NCI-H187 treated with DMSO at 0.1 percent for 48 hours (cell line): ENCODE data around the gene GDF3.
"Not testable (repeated sequence)": the region's sequence is repeated elsewhere in the genome, so short reads cannot be mapped to it uniquely, and the experiment has no call there.

Experiments
- DNase-seq: peaks from one replicate; lab custom pipeline; 2025; lab: John Stamatoyannopoulos, UW

The GDF3 gene

DNA sequence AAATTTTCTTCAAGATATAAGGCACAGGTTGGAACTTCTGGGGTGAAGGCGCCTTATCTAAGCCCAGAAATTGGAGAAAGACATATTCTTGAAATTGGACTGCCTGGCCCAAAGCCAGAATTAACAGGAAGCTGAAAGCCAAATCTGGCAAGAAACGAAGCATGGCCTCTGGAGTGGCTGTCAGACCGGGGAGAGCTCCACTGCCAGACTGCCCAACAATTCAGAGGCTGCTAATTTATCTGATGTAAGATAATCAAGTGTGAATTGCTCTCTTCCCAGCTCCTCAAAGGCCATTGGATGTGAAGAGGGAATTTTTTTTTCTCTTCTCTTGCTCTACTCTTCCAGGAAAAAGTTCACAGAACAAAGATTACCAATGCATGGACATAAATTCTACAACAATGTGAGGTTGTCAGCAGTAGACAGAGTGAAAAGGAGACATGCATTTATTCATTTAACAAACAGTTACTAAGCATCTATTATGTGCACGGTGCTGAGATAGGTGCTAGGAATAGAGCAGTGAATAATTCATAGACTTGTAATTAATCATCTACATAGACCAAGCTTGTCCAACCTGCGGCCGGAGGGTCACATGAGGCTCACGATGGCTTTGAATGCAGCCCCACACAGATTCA is at the start of gene GDF3:
Gene GDF3 (minus strand): TSS at position 210 of the 632 bp plus-strand sequence. CDS start 47 bp downstream, at position 163.
- no peak for DNase-seq

DNA sequence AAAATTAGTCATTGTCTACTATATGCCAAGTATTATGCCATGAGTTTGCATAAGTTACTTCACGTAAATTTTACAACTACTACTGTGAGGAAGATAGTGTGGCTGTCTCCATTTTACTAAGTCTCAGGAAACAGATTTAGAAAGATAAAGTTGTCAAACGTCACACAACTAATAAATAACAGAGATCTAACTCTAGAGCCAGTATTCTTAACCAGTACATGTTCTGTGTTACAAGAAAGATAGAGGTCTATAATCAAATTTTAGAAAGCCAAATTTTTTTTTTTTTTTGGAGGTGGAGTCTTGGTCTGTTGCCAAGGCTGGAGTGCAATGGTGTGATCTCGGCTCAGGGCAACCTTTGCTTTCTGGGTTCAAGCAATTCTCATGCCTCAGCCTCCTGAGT is 37.4 kb upstream of the GDF3 start:
- DNase-seq: no peak

DNA sequence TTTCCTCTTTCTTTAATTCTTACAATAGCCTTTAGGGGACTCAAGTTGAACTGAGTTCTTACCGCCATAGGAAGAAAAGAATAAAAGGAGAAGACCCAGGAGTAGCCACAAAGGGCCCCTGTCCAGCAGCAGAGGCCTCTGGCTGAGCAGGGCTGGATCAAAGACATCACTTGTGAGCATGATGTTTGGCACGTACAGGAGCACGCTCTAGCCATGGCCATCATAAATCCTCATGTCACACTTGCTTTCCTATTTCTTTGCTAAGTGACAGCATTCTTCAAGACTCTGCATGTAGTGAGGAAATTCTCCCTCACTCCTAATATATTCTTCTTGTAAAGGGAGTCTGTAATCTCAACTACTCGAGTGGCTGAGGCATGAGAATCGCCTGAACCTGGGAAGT is 35.9 kb upstream of the GDF3 start:
- no peak for DNase-seq

DNA sequence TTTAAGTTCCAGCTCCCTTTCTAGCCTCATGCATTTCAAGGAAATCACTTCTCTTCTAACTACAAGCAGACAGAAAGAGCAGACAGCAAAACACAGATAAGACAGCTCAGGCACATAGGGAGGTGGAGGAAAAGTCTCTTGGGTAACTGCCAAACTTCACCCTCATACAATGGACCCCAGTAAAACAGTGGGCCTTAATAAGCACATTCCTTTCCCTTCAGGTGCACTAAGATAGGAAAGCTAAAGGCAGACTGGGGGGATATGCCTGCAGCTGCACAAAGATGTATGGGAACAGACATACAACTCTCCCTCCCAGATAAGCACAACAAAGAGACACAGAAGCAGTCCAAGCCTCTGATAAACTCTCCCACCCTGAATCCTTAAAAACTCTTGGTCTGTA is 35.4 kb upstream of the GDF3 start:
- not testable (repeated sequence) for DNase-seq

DNA sequence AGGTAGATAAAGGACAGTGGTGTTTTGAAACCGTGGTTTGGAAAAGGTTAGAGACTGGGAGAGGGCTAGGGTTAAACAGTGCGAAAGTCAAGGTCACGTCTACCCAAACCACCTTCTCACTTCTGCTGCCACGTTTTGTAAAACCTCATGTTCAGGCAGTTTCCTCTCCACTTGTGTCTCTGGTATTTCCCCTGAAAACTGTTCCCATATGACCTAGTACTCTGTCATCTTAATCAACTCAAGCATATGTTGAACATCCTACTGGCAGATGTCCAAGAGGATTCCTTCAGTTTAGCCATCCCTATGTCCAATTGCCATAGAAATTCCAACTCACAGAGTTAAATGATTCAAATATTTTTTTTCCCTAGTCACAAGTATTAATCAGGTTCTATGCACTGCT is 34.2 kb upstream of the GDF3 start:
- no peak for DNase-seq

DNA sequence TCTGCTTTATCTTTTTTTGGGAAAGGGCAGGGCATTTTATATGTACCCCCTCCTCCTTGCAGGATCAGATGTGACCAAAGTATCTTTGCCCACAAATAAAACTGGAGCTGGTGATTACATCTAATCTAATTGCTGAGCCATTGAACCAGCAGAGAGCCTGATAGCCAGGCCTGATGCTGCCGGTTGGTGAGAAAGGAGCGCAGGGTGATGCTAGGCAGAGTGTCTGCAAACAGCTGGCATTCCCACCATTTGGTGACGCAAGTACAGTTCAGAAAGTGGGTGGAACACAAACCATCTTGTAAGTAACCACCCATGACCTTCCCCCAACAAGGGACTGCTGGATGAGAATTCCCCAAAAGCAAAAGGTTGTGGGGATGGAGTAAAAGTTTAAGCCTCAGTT is 28.4 kb upstream of the GDF3 start:
- no peak for DNase-seq

DNA sequence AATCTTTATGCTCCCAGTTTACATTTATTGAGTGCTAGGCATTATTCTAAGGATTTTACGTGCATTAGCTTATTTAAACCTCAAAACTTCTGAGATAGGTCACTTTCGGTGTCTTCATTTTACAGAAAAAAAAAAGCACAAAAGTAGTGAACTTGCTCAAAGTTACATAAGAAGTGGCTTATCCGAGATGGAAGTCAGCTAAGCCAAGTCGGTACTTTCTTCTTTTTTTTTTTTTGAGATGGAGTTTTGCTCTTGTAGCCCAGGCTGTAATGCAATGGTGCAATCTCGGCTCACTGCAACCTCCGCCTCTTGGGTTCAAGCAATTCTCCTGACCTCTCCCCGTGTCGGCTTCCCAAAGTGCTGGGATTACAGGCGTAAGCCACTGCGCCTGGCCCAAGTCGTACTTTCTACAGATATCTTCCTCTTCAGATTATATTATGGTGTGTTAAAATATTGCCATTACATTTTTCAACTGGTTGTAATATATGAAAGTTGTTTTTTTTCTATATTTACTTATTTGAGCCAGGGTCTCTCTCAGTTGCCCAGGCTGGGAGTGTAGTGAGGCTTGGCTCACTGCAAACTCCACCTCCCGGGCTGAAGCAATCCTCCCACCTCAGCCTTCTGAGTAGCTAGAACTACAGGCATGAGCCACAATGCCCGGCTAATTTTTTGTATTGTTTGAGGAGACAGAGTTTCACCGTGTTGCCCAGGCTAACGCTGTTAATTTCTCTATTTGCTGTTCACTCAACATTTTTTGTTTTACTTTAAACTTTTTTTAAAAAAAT is 24.6 kb upstream of the GDF3 start:
- DNase-seq: no peak

DNA sequence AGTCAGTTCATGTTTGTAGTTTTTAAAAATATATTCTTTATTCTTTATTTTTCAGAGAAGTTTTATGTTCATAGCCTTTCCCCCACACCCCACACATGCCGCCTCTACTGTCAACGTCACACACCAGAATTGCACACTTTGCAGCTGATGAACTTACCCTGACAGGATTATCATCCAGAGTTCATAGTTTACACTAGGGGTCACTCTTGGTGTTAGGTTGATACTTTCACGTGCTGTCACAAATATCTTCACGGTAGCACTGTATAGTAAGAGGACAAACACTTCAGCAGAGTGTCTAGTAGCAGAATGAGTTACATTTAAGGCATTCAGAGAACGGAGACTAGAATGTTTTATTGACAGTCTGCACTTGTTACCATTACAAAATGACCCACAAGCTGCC is 20.8 kb upstream of the GDF3 start:
- DNase-seq: no peak

DNA sequence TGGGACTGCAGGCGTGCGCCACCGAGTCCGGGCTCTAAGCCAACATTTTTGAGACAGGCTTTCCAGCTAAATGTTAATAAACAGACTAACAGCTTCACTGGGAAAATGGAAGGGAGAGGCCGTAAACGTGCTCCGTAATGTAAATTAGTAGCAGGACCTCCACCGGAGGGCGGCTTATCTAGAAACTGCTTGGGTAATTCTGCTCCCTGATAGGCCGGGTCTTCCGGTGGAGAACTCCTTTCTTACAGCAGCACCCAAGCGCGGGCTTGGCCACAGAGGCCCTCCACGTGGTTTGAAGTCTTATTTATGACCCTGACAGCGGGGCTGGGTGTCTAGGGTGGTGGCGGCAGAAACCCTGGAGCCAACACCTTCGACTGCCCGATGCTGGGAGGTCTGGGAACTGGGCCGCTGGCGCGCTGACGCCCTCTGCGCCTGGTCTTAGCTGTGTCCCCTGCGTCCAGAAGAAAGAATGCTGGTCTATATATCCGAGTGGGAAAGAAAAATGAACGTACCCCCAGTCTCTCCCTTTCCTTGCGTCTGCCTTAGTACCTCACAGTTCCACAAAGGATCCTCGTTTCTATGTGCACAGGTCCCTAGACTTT is 17.4 kb upstream of the GDF3 start:
- no peak for DNase-seq

DNA sequence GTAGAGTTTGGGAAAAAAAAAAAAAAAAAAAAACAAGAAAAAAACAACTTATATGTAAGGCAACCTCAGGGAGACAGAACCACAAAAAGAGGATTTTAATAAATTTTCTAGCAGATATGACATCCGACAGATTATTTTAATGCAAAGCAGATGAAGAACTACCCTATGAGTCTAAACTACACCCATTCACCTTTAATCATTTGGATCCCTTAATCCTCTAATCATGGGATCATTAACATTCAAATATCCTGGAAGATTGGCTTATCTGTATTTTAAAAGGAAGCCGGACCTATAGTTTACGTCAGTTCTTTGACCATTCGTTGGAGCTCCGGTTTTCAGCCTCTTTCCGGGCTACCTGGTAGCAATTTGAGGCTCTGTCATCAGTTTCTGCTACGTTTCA is 15.6 kb upstream of the GDF3 start, which contains the start of gene DPPA3:
Gene DPPA3 (plus strand): TSS at position 301 of the 400 bp plus-strand sequence. CDS start 138 bp downstream, outside the sequence.
- no peak for DNase-seq

DNA sequence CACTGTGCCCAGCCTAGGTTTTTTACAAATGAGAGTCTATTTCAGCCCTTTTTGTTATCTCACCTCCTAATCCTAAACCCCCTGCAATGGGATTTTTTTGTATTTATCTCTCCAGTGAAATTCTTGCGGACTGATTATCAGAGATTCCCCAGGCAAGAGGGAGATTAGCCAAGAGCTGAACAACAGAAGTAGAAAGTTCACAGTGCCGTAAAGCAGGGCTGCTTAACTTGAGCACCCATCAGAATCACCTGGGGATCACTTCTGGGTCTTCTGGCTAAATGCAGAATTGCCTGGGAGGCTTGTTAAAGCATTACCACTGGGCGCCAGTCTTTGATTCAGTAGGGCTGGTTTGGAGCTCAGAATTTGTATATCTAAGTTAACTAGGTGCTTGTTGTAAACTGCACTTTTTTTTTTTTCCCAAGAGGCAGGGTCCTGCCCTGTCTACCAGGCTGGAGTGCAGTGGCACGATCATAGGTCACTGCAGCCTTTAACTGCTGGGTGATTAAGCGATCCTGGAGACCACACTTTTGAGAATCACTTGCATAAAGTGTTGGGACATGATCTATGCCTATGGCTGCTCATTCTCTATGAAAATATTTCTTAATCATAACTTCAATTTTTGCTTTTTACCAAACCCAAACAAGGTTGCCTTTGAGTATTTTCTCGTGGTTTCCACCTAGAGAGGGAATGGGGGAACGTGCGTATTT is 14.5 kb upstream of the GDF3 start:
- no peak for DNase-seq

DNA sequence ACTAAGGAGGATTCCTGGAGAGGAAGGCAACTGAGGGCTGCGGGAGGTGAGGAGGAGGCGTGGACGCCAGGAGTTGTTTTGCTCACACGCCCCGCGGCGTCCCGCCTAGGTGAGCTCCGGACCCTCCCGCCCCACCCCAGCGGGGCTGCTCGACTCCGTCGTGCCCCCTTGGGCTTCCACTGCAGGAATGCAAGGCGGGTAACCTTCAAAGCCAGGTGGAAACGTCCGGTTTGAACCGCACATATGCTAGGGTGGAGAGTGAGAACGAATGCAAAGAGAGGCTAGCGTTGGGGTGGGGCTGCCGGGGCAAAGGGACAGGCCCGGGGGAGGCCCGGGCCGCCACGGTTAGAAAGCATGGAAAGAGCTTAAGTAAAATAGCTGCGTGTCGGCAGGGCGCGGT is 10.3 kb upstream of the GDF3 start:
- no peak for DNase-seq

DNA sequence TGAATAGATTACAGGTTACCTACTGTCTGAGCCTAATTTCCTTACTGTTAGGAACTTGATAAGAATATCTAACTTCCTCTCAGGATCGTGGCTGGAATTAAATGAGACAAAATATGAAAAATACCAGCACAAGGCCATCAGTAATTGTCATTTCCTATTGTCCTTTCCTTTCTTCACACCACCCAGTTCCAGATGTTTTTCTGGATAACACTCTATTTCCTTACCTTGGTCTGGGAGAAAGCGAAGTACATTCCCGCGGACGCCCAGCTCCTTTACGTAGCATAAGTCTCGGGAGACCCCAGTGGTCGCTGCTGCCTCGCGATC is 376 bp downstream of the GDF3 start:
- DNase-seq: no peak

DNA sequence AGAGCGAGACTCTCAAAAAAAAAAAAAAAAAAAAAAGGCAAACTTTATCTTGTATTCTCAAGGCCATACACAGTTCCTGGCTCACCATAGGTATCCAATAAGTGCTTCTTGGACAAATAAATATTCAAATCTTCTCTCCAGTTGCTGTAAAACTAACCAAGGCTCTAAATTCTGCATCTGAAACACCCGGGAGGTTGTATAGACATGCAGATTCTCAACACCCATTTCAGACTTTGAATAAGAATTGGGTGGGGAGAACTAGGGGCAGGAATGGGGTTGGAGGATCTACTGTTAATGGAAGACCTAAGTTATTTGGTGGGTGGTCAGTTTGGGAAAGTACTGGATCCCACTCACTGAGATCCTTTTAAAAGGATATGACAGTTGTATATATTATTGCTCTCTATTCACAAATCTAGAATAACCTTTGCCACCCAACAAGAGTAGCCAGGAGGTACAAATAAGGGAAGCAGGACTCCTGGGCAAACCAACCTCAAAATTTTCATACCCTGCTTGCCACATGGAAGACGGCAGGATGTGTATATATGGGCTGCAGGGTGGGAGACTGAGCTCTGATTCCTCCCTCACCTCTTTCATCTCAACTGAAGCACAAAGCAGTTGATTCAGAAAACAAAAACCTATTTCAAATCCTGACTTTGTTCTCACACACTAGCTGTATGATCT is 879 bp downstream of the GDF3 start:
- DNase-seq: no peak

DNA sequence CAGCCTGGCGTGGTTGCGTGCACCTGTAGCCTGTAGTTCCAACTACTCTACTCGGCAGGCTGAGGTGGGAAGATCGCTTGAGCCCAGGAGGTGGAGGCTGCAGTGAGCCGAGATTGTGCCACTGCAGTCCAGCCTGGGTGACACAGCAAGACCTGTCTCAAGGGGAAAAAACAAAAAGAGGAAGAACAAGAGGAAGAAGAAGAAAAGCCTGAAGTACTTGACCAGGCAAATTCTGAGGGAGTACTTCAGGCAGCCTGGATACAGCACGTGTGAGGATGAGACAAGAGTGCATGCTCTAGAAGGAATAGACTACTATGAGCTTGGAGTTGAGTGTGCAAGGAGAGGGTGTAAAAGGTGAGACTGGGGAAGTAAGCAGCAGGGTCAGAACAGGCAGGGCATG is 1.8 kb downstream of the GDF3 start:
- no peak for DNase-seq

DNA sequence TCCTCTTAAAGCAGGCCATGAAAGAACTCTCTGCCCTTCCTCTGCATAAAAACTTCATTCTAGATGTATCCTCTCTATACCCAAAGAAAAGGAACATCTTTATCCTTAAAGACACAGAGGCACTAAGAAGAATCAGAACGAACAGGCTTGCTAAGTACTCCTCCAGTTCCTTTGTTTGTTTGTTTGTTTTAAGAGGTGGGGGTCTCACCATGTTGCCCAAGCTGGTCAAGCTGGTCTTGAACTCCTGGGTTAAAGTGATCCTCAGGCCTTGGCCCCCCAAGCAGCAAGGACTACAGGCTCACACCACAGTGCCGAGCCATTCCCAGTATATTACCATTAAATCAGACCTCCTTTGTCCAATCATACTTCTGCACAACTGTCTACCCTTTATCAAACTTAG is 14.0 kb downstream of the GDF3 start:
- no peak for DNase-seq

DNA sequence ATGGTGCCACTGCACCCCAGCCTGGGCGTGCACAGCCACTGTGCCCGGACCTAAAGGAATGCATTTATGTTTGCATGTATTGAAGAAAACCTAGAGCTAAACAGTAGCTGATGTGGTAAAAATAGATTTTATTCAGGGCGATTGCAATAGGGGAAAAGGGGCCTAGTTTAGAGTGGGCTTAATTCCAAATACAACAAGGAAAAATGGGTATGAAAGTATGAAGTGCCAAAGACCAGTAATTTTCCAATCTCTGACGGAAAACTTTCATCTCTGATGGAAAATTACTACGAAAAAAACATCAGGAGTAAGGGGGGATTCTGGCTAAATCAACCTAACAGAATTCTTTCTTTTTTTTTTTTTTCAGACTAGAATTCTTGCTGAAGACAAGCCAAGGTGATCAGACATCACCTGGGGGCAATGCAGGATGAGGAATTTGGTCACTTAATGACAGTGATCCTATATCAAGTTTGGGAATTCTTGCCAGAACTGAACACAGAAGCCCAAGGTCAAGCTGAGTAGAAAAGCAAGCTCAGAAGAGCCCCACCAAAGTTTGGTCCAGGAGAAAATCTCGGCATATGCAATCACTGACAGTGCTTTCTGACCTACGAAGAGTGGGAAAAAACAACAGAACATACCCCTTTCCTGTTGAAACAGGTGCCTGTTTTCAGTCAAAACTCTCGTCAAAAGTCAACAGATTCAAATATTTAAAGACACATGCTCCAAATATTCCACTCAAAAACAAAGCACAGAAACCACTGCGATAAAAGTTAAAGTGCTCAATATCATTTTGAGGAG is 16.1 kb downstream of the GDF3 start:
- DNase-seq: no peak

DNA sequence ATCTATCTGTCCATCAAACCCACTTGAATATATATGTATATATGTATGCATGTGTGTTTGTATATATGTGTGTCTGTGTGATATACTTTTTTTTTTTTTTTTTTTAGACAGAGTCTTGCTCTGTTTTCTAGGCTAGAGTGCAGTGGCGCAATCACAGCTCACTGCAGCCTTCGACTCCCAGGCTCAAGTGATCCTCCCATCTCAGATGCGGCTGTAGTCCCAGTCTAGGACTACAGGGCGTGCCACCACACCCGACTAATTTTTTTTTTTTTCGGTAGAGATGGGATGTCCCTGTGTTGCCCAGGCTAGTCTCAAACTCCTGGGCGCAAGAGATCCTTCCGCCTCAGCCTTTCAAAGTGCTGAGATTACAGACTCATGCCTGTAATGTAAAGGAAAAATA is 16.8 kb downstream of the GDF3 start:
- no peak for DNase-seq

DNA sequence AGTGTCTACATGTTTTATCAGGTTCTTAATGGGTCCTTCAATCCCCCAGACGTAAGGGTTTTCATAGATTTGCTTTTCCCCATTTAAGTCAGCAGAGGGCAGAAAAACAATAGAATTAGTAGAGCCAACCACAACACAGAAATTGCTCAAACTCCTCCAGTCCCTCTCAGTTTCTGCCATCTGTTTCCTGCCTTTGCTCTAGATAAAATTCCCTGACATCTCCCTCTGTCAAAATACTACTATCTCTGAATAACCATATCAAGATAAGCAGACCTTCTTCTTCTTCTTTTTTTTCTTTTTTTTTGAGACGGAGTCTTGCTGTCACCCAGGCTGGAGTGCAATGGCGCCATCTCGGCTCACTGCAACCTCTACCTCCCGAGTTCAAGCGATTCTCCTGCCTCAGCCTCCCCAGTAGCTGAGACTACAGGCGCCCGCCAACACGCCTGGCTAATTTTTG is 18.1 kb downstream of the GDF3 start:
- DNase-seq: not testable (repeated sequence)

DNA sequence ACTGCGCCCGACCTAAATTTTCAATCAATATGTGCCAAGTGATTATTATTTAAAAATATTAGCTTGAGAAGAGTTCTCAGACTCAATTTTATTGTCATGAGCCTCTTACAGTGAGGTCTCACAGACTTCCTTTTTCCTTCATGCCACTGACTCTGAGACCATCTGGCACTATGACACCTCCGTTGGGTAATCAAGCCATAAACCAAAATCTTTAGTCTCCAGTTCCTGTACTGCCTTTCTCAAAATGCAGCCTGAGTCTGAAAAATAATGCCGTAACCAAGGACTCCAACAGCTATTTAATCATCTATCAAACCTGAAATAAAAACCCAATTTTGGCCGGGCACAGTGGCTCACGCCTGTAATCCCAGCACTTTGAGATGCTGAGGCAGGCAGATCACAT is 20.1 kb downstream of the GDF3 start:
- not testable (repeated sequence) for DNase-seq

DNA sequence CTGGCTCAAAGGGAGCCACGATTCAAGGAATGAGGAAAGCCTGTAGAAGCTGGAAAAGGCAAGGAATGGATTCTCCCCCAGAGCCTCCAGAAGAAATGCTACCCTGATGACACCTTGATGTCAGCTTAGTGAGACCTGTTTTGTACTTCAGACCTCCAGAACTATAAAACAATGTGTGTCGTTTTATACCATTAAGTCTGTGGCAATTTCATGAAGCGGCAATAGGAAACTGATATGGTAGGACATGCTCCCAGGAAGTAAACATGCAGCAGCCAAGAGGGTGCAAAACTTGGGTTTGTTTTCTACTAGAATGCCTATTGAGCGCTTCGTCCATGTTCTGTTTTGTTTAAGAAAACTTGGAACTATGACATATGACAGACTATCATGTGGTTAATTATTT is 27.4 kb downstream of the GDF3 start:
- no peak for DNase-seq
